Skin epidermis (tissue), 12 donors: ENCODE results near the gene ALAD.

Source experiments
- H3K27ac ChIP-seq, 21 experiments: fragments of 200-600 bp; sonication (generic) in 11 of 21; one replicate each; pipeline ENCODE4 v1.5.0; 2020; ENCODE audit warnings: mild to moderate bottlenecking in 3 of 21, inconsistent platforms in 2 of 21, moderate library complexity in 2 of 21
- H3K4me3 ChIP-seq, 7 experiments: fragments of 200-600 bp; sonication (generic) in 2 of 7; one replicate each; pipeline ENCODE4 v1.5.0; 2020; ENCODE audit warnings: inconsistent platforms in 2 of 7, mild to moderate bottlenecking in 2 of 7, moderate library complexity in 1 of 7

ALAD gene

GRCh38 chr9:113355040-113355596 lies 46.0 kb downstream of the ALAD start:
- no peak overlapping the region for H3K27ac ChIP-seq
- H3K4me3 ChIP-seq = no peak overlapping the region

- Histone ChIP-seq H3K4me3 (no peak overlapping the region), H3K27ac (no peak overlapping the region)
These were observed 48.7 kb downstream of the ALAD start for GRCh38 chr9:113352411-113352810.

DNA sequence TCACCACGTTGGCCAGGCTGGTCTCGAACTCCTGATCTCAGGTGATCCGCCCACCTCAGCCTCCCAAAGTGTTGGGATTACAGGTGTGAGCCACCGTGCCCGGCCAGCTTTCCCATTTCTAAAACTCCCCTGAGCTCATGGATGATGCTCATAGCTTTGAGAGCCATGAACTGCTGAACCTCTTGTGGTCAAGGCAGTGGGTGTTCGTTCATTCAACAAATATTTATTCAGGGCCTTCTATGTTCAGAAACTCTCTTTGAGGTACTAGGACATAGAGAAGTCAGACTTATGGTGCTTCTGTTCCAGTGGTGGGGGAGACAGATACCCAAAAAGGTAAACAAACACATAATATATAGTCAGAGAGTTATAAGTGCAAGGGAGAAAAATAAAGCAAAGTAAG lies 49.1 kb downstream of the ALAD start:
- H3K4me3 ChIP-seq = no peak overlapping the region
- no peak overlapping the region for H3K27ac ChIP-seq

DNA sequence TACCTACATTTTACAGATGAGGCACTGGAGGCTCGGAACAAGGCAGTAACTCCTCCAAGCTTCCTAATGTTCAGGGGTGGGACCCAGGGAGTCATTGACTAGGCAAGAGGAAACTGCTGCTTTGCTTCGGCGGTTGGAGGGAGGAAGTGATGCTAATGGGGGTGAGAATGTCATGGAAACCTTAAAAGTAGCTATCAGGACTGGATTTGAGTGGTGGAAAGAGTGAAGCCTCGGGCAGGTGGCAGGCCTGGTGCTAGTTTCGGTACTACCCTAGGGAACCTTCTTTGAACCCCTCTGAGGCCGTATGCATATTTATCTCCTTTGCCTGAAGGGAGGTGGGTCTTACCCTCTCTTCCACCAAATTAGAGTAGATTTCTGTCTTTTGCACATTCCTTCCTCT lies 50.1 kb downstream of the ALAD start:
- Histone ChIP-seq H3K4me3 (no peak overlapping the region), H3K27ac (no peak overlapping the region)

DNA sequence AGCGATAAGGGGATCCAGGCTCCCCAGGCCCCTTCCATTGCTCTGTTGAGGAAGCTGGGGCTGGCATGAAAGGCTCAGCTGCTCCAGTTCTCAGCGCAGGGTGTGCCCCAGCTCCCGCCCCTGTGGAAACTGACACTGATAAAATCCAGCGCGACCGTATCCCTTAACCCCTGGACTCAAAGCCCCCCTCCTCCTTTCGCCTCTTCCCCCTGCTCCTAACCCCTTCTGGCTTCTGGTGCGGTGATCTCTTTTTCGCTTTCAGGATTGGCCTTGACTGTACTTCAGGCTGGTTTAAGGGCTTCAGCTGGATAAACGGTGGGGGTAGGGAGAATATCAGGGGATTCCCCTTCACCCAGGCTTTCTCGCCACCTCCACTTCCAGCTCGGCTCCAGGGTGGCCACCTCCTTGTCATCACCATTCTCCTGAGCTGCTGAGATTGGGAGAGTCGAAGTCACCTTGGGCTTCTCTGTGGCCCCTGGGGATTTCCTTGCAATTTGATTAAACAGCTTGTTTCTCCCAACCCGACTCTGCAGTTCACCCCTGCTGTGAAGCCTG lies 50.9 kb downstream of the ALAD start:
- peak overlapping the region in 9 of 21 experiments; percentile 24 to 78 (median 65) for H3K27ac ChIP-seq
- H3K4me3 ChIP-seq = peak overlapping the region; percentile 28 to 59 (median 45)

- H3K4me3 ChIP-seq = peak within 1 kb of the TSS; percentile 28 to 59 (median 45)
- peak within 1 kb of the TSS in 12 of 21 experiments; percentile 27 to 78 (median 59) for H3K27ac ChIP-seq
These were observed 51.5 kb downstream of the ALAD start, which contains the start of gene BSPRY for GRCh38 chr9:113349445-113350094. TSS of gene BSPRY (plus strand) at chr9:113349541. CDS start at chr9:113349580, 39 bp downstream.

DNA sequence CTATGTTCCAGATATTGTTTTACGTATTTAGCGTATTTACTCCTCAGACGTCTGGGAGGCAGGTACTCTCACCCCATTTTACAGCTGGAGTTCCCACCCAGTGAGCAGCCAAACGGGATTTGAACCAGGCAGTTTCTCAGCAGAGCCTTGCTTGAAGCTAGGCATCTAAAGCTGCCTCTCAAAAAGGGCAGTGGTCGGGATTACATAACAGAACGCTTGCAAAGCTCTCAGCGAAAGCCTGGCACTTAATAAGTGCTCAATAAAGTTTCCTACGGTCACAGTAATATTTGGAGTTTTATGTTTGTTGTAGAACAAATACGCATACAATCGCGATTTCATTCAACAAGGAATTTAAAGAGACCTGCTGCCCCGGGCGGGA lies 52.0 kb downstream of the ALAD start:
- Histone ChIP-seq H3K4me3 (peak overlapping the region in 5 of 7 experiments; percentile 41 to 59 (median 50)), H3K27ac (no peak overlapping the region)

- Histone ChIP-seq H3K4me3 (no peak overlapping the region), H3K27ac (no peak overlapping the region)
These were observed 52.6 kb downstream of the ALAD start for GRCh38 chr9:113348437-113348836.

- no peak overlapping the region for H3K4me3 ChIP-seq
- peak overlapping the region in 1 of 21 experiments; percentile 23 for H3K27ac ChIP-seq
These were observed 55.4 kb downstream of the ALAD start for GRCh38 chr9:113345671-113346070.

DNA sequence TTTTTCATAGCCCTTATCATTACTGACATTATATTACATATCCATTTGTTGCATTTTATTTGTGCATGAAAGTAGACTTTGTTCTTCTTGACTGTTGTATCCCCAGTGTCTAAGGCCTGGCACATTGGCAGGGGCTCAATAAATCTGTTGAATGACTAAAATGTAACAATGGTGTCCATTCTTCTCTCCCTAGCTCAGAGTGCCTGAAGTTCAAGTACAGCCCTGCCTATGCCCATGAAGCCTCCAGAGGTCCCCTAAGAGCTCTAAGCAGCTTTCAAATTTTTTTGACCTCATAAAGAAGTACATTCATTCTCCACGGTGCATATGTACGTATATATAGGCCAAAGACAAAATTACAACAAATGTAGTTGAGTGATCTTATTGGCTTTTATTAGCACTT lies 55.9 kb downstream of the ALAD start:
- no peak overlapping the region for H3K4me3 ChIP-seq
- H3K27ac ChIP-seq = peak overlapping the region in 3 of 21 experiments; percentile 23 to 77 (median 75)

DNA sequence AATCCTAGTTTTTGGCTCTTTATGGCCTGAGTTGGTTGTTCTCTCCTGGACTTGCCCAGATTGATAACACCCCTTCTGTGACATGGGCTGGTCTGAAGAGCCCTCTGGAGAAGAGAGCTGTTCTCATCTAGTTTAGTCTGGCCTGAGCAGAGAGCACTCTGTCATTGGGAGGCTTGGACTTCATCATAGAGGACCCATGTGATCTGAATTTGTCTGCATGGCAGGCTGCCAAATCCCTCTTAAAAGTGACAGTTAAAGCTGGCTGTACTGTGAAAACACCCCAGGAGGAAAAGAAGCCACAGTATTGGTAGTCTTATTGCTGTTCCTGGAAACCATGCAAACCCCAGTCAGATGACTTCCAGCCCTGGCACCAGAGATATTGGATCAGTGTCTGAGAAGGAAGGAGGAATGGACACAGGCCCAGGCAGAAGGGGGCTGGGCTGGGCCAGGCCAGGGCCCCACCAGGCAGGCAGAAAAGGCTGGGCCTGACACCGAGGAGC lies 57.3 kb downstream of the ALAD start:
- Histone ChIP-seq H3K4me3 (no peak overlapping the region), H3K27ac (peak overlapping the region in 14 of 21 experiments; percentile 20 to 80 (median 60))

DNA sequence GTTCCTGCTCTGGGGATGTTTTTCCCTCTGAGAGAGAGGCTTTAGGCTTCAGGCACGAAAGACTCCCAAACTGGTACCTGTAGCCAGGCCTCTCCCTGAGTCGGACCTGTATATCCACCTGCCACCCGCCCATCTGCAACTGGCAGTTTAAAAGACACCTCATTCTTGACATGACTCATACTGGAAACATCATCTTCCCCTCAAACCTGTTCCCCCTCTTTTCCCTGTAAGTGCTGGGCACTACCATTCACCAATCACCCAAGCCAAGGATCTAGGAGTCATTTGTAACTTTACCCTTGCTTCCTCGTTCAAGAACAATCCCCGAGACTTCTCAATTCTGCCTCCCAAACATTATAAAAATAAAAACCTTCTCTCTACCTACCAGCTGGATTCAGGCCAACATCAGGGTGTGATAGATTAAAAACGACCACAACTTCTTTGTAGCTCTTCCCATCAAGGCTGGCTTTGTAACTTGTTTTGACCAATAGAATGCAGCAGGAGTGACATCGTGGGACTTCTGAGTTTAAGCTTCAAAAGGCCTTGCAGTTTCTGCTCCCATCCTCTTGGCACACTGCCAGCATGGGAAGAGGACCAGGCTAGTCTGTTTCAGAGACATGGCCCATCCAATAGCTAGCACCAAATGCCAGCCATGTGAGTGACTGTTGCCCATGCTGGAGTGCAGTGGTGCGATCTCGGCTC lies 59.2 kb downstream of the ALAD start:
- Histone ChIP-seq H3K4me3 (no peak overlapping the region), H3K27ac (peak overlapping the region in 15 of 21 experiments; percentile 0 to 81 (median 56))

DNA sequence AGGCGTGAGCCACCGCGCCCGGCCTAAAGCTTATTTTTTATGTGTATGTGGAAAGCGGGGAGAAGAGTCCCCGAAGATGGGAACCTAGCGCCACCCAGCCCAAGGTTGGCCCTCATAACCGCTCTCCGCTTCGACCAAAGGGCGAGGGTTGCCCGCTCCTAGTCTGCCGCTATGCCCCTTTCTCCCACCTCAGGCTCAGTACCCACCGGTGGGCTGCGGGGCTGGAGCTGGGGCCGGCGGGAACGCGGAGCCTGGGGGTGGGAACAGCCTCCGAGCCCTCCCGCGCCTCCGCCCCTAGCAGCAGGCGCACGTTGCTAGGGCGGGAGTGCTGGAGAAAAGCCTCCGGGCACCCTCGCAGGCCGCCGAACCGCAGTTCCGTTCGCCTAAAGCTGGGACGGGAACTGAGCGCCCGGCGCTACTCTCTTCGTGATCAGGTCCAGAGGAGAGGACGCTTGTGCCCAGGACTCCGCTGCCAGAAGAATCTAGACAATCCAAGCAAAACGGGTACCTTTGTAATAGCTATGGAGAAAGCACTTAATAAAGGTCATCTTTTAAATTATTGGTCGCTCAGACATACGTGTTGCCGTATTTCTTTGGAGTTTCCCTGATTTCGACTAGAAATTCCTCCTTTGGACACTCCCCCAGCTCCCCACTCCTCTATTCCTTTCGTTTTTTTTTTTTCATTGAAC lies 60.9 kb downstream of the ALAD start, which contains the start of gene WDR31:
Gene WDR31 (minus strand): TSS at position 265 of the 689 bp plus-strand sequence. CDS start 8,253 bp downstream, outside the sequence.
- peak within 1 kb of the TSS in 18 of 21 experiments; percentile 43 to 86 (median 70) for H3K27ac ChIP-seq
- H3K4me3 ChIP-seq = peak within 1 kb of the TSS; percentile 46 to 66 (median 60)

DNA sequence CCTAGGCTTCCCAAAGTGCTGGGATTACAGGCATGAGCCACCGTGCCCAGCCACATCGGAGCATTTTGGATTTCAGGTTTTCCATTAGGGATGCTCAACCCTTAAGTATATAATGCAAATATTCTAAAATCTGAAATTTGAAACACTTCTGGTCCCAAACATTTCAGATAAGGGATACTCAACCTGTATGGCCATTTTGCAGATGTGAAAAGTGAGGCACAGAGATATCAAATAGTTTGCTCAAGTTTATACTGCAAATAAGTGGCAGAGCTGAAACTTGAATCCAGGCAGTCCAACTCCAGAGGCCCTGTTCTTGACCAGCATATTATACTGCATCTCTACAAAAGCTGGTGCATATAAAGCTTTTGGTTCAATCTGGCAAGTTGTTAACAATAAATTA lies 63.4 kb downstream of the ALAD start:
- Histone ChIP-seq H3K4me3 (no peak overlapping the region), H3K27ac (no peak overlapping the region)
